Measurements from ENCODE around the gene CCR7.

DNA sequence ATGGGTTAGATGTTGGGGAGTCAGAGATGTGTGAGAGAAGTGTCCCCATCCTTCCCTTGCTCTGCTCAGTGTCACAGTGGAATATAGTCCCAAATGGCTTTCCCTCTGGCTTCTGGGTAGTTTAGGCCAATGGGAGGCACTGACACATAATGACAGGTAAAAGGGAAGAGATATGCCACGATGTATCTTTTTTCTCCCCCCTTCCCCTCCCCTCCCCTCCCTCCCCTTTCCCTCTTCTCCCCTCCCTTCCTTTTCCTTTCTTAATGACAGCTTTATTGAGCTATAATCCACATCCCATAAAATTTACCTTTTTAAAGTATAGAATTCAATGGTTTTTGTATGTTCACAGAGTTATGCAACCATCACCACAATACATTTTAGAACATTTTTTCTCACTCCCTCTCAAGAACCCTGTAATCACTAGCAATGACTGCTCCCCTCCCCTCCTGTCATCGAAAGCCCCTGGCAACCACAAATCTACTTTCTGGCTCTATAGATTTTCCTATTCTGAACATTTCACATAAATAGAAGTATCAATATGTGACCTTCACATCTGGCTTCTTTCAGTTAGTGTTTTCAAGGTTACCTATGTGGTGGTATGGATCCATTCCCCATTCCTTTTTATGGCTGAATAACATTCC, 617 bp upstream of the CCR7 start:
- TF ChIP-seq EZH2 (IDR thresholded peaks at IDR 0.05; ENCODE audit: insufficient read depth, poor library complexity, severe bottlenecking) (no peak), EZH2phosphoT487 (IDR thresholded peaks at IDR 0.05; ENCODE audit: insufficient read depth, low read depth) (no peak)

Data from GM23248 (cell line).